ENCODE results near the gene SMARCB1. TPM values are rescaled to one million over a fixed set of nuclear protein-coding genes. Genes with fewer than 3 reads are reported as not detected.

Gene SMARCB1
- 46.1 and 47.2 TPM in 2 replicates for total RNA-seq (2012; rRNA removed)

GRCh38 chr22:23786752-23787599 is at the start of gene SMARCB1:
Gene SMARCB1 (plus strand): TSS chr22:23786966. CDS start chr22:23787170, 204 bp downstream.
- H3K4me1 ChIP-seq (ENCODE audit: control insufficient read depth, insufficient read depth, low read length) = peaks cover 21% of the 10 kb centered on the region
- H3K27me3 ChIP-seq (ENCODE audit: control insufficient read depth, insufficient read depth, low read length) = no peaks in the 10 kb centered on the region
- H3K36me3 ChIP-seq (ENCODE audit: insufficient read depth, low read length) = peaks cover 5% of the 10 kb centered on the region
- peak within 1 kb of the TSS; percentile 100 for H3K9ac ChIP-seq (ENCODE audit: low read depth, low read length)
- no peaks in the 10 kb centered on the region for H3K9me3 ChIP-seq (replicated peaks; ENCODE audit: low read length)
- H3K4me3 ChIP-seq (ENCODE audit: low read length) = peak within 1 kb of the TSS; percentile 99
- peak within 1 kb of the TSS; percentile 89 for H3K4me2 ChIP-seq (ENCODE audit: low read length)

- Histone ChIP-seq H3K9me3 (replicated peaks; ENCODE audit: low read length) (no peaks in the 10 kb centered on the region), H3K4me2 (ENCODE audit: low read length) (no peak overlapping the region), H3K4me3 (ENCODE audit: low read length) (no peak overlapping the region), H3K36me3 (ENCODE audit: insufficient read depth, low read length) (no peaks in the 10 kb centered on the region), H3K4me1 (ENCODE audit: control insufficient read depth, insufficient read depth, low read length) (peaks cover 5% of the 10 kb centered on the region), H3K27me3 (ENCODE audit: control insufficient read depth, insufficient read depth, low read length) (no peaks in the 10 kb centered on the region), H3K9ac (ENCODE audit: low read depth, low read length) (no peak overlapping the region)
Measured at GRCh38 chr22:23737696-23738095, 49.1 kb upstream of the SMARCB1 start.

GRCh38 chr22:23742505-23743264 is 44.1 kb upstream of the SMARCB1 start:
- Histone ChIP-seq H3K4me3 (ENCODE audit: low read length) (no peak overlapping the region), H3K9me3 (replicated peaks; ENCODE audit: low read length) (no peaks in the 10 kb centered on the region), H3K9ac (ENCODE audit: low read depth, low read length) (no peak overlapping the region), H3K4me2 (ENCODE audit: low read length) (peak overlapping the region; percentile 1), H3K27me3 (ENCODE audit: control insufficient read depth, insufficient read depth, low read length) (no peaks in the 10 kb centered on the region), H3K4me1 (ENCODE audit: control insufficient read depth, insufficient read depth, low read length) (peaks cover 14% of the 10 kb centered on the region), H3K36me3 (ENCODE audit: insufficient read depth, low read length) (peaks cover 19% of the 10 kb centered on the region)

- Histone ChIP-seq H3K4me3 (ENCODE audit: low read length) (no peak overlapping the region), H3K4me1 (ENCODE audit: control insufficient read depth, insufficient read depth, low read length) (peaks cover 14% of the 10 kb centered on the region), H3K27me3 (ENCODE audit: control insufficient read depth, insufficient read depth, low read length) (no peaks in the 10 kb centered on the region), H3K9me3 (replicated peaks; ENCODE audit: low read length) (no peaks in the 10 kb centered on the region), H3K4me2 (ENCODE audit: low read length) (no peak overlapping the region), H3K36me3 (ENCODE audit: insufficient read depth, low read length) (peaks cover 19% of the 10 kb centered on the region), H3K9ac (ENCODE audit: low read depth, low read length) (no peak overlapping the region)
Measured at GRCh38 chr22:23743303-23743705, 43.5 kb upstream of the SMARCB1 start.

GRCh38 chr22:23744001-23744400 is 42.8 kb upstream of the SMARCB1 start:
- H3K9ac ChIP-seq (ENCODE audit: low read depth, low read length) = no peak overlapping the region
- peaks cover 19% of the 10 kb centered on the region for H3K36me3 ChIP-seq (ENCODE audit: insufficient read depth, low read length)
- H3K4me1 ChIP-seq (ENCODE audit: control insufficient read depth, insufficient read depth, low read length) = peaks cover 14% of the 10 kb centered on the region

GRCh38 chr22:23744485-23744884 is 42.3 kb upstream of the SMARCB1 start:
- no peak overlapping the region for H3K9ac ChIP-seq (ENCODE audit: low read depth, low read length)
- H3K36me3 ChIP-seq (ENCODE audit: insufficient read depth, low read length) = peaks cover 19% of the 10 kb centered on the region
- no peak overlapping the region for H3K4me2 ChIP-seq (ENCODE audit: low read length)
- peaks cover 14% of the 10 kb centered on the region for H3K4me1 ChIP-seq (ENCODE audit: control insufficient read depth, insufficient read depth, low read length)
- no peak overlapping the region for H3K4me3 ChIP-seq (ENCODE audit: low read length)
- no peaks in the 10 kb centered on the region for H3K9me3 ChIP-seq (replicated peaks; ENCODE audit: low read length)
- no peaks in the 10 kb centered on the region for H3K27me3 ChIP-seq (ENCODE audit: control insufficient read depth, insufficient read depth, low read length)

More at GRCh38 chr22:23744001-23744400, 42.8 kb upstream of the SMARCB1 start:
- Histone ChIP-seq H3K27me3 (ENCODE audit: control insufficient read depth, insufficient read depth, low read length) (no peaks in the 10 kb centered on the region), H3K4me3 (ENCODE audit: low read length) (no peak overlapping the region), H3K4me2 (ENCODE audit: low read length) (no peak overlapping the region), H3K9me3 (replicated peaks; ENCODE audit: low read length) (no peaks in the 10 kb centered on the region)

- no peaks in the 10 kb centered on the region for H3K27me3 ChIP-seq (ENCODE audit: control insufficient read depth, insufficient read depth, low read length)
- no peak overlapping the region for H3K9ac ChIP-seq (ENCODE audit: low read depth, low read length)
- peaks cover 19% of the 10 kb centered on the region for H3K36me3 ChIP-seq (ENCODE audit: insufficient read depth, low read length)
- no peak overlapping the region for H3K4me3 ChIP-seq (ENCODE audit: low read length)
- H3K4me1 ChIP-seq (ENCODE audit: control insufficient read depth, insufficient read depth, low read length) = peaks cover 23% of the 10 kb centered on the region
- no peaks in the 10 kb centered on the region for H3K9me3 ChIP-seq (replicated peaks; ENCODE audit: low read length)
- H3K4me2 ChIP-seq (ENCODE audit: low read length) = no peak overlapping the region
Measured at GRCh38 chr22:23745791-23746190, 41.0 kb upstream of the SMARCB1 start.

- Histone ChIP-seq H3K36me3 (ENCODE audit: insufficient read depth, low read length) (peaks cover 5% of the 10 kb centered on the region), H3K9ac (ENCODE audit: low read depth, low read length) (peak overlapping the region; percentile 97), H3K4me3 (ENCODE audit: low read length) (peak overlapping the region; percentile 98), H3K27me3 (ENCODE audit: control insufficient read depth, insufficient read depth, low read length) (no peaks in the 10 kb centered on the region), H3K4me1 (ENCODE audit: control insufficient read depth, insufficient read depth, low read length) (peaks cover 15% of the 10 kb centered on the region), H3K4me2 (ENCODE audit: low read length) (peak overlapping the region; percentile 95), H3K9me3 (replicated peaks; ENCODE audit: low read length) (no peaks in the 10 kb centered on the region)
Measured at GRCh38 chr22:23749841-23750301, 36.9 kb upstream of the SMARCB1 start.

- Histone ChIP-seq H3K9ac (ENCODE audit: low read depth, low read length) (peak overlapping the region; percentile 97), H3K9me3 (replicated peaks; ENCODE audit: low read length) (no peaks in the 10 kb centered on the region), H3K4me1 (ENCODE audit: control insufficient read depth, insufficient read depth, low read length) (peaks cover 15% of the 10 kb centered on the region), H3K4me3 (ENCODE audit: low read length) (peak overlapping the region; percentile 98), H3K27me3 (ENCODE audit: control insufficient read depth, insufficient read depth, low read length) (no peaks in the 10 kb centered on the region), H3K4me2 (ENCODE audit: low read length) (peak overlapping the region; percentile 95), H3K36me3 (ENCODE audit: insufficient read depth, low read length) (no peaks in the 10 kb centered on the region)
Measured at GRCh38 chr22:23750367-23750713, 36.4 kb upstream of the SMARCB1 start.

- H3K4me3 ChIP-seq (ENCODE audit: low read length) = peak within 1 kb of the TSS; percentile 98
- no peaks in the 10 kb centered on the region for H3K9me3 ChIP-seq (replicated peaks; ENCODE audit: low read length)
- H3K36me3 ChIP-seq (ENCODE audit: insufficient read depth, low read length) = no peaks in the 10 kb centered on the region
- H3K27me3 ChIP-seq (ENCODE audit: control insufficient read depth, insufficient read depth, low read length) = no peaks in the 10 kb centered on the region
- peak within 1 kb of the TSS; percentile 97 for H3K9ac ChIP-seq (ENCODE audit: low read depth, low read length)
- H3K4me2 ChIP-seq (ENCODE audit: low read length) = peak within 1 kb of the TSS; percentile 95
- H3K4me1 ChIP-seq (ENCODE audit: control insufficient read depth, insufficient read depth, low read length) = peaks cover 15% of the 10 kb centered on the region
Measured at GRCh38 chr22:23750714-23751440, 35.9 kb upstream of the SMARCB1 start, which contains the start of gene ZNF70. Gene ZNF70 (minus strand): TSS chr22:23751112. CDS start chr22:23745140, 5,972 bp downstream.

GRCh38 chr22:23751441-23751996 is 35.2 kb upstream of the SMARCB1 start:
- Histone ChIP-seq H3K4me2 (ENCODE audit: low read length) (peak overlapping the region; percentile 95), H3K9me3 (replicated peaks; ENCODE audit: low read length) (no peaks in the 10 kb centered on the region), H3K4me3 (ENCODE audit: low read length) (peak overlapping the region; percentile 98), H3K27me3 (ENCODE audit: control insufficient read depth, insufficient read depth, low read length) (no peaks in the 10 kb centered on the region), H3K36me3 (ENCODE audit: insufficient read depth, low read length) (no peaks in the 10 kb centered on the region), H3K9ac (ENCODE audit: low read depth, low read length) (peak overlapping the region; percentile 97), H3K4me1 (ENCODE audit: control insufficient read depth, insufficient read depth, low read length) (peaks cover 15% of the 10 kb centered on the region)
